ENCODE measurements around the gene CA5A.

DNA sequence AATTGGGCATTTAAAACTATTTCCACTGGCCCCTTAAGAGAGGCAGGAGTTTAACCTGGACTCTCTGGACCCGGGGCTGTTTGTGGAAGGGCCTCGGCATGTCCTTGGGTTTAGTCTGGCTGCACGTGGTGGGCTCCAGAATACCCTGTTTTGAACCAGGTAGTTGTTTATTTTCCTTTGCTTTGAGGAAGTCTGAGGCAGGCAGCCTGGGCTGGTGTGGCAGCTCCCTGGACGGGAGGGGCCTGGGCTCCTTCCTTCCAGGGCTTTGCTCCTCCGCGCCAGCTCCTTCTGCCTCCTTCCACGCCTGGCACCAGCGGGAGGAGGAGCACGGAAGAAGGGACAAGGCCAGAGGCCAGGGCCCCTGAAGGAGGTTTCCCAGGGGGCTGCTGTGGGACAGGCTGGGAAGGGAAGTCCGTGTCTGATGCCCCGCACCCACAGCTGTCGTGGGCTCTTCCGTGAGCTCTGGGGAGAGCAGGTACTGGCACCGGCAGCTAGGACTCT is 30.4 kb upstream of the CA5A start:
- no peak for TF ChIP-seq POLR2A (IDR thresholded peaks at IDR 0.05)
- TF ChIP-seq CTCF (IDR thresholded peaks at IDR 0.05), result no peak
- TF ChIP-seq POLR2AphosphoS5 (IDR thresholded peaks at IDR 0.05), result no peak

Data from gastroesophageal sphincter (tissue), 3 donors.